NCI-H446 treated with DMSO at 0.1 percent for 48 hours (cell line): ENCODE results near the gene ITPRID2.
"Not testable (repeated sequence)": the region's sequence is repeated elsewhere in the genome, so short reads cannot be mapped to it uniquely, and the experiment has no call there.

Experiments used
- DNase-seq: peaks from one replicate; lab custom pipeline; 2025; lab: John Stamatoyannopoulos, UW

The ITPRID2 gene

DNA sequence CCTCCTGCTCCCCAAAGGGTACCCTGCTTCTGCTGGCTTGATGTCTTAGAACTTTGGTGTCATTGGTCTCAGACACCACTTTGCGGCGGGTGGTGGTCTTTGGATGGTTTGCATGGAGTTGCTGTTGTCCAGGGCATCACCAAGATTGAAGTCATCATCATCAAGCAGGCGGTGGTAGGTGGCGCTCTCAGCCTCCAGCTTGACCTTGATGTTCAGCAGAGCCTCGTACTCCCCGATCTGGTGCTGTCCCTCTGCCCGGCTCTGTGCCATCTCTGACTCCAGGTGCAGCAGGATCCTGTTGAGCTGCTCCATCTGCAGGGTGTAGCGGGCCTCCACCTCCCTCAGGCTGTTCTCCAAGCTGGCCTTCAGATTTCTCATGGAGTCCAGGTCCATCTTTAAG is 69.6 kb downstream of the ITPRID2 start:
- DNase-seq, result not testable (repeated sequence)

- no peak for DNase-seq
These were observed 70.6 kb downstream of the ITPRID2 start for GRCh38 chr2:181962142-181962541.

GRCh38 chr2:181970160-181970794 is 78.7 kb downstream of the ITPRID2 start:
- DNase-seq, result no peak

GRCh38 chr2:181971032-181971431 is 79.5 kb downstream of the ITPRID2 start:
- no peak for DNase-seq

DNA sequence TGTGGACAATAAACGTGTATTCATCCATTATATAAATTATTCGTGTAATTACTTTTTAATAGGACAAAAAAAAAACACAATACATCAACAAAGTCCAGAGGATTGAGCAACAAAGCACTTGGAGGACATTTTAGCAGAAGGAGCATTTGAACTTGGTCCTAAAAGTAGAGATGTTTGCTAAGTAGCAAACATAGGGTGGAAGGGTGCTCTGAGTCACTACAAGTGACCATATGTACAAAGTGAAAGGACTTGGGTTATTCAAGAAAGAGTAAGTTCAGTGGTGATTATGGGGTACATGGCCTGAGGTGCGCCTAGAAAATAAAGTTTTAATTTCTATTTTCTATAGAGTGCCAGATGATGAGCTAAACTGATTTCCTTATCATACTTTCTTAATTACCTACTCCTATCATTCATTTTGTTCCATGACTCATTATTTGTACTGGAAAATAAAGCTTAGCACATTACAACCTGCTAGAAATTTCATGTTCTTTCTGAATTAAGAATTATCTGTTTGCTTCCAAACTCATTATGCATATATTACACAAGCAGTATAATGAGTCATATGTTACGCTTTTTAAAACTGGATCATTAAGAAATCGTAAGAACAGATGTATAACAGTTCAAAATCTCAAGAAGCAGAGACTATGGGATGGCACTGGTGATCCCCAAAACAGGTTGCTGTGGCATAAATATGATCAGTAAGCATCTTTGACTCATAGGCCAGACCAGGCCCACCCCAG is 81.1 kb downstream of the ITPRID2 start:
- DNase-seq, result no peak

GRCh38 chr2:181973171-181973783 is 81.7 kb downstream of the ITPRID2 start:
- DNase-seq, result no peak

DNA sequence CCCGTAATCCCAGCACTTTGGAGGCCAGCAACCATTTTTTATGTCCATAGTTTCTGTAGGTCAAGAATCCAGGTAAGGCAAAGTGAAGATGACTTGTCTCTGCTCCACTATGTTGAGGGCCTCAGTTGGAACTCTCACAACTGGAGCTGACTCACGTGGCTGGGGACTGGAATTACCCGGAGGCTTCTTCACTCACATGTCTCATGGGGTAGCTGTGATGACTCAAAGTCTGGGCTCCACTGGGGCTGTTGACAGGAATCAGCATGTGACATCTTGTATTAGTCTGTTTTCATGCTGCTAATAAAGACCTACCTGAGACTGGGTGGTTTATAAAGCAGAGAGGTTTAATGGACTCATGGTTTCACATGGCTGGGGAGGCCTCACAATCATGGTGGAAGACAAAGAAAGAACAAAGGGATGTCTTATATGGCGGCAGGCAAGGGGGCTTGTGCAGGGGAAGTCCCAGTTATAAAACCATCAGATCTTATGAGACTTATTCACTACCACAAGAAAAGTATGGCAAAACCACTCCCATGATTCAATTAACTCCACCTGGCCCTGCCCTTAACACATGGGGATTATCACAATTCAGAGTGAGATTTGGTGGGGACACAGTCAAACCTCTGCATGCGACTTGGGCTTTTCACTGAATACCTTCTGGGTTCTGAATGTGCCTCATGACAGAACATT is 86.3 kb downstream of the ITPRID2 start:
- no peak for DNase-seq

DNA sequence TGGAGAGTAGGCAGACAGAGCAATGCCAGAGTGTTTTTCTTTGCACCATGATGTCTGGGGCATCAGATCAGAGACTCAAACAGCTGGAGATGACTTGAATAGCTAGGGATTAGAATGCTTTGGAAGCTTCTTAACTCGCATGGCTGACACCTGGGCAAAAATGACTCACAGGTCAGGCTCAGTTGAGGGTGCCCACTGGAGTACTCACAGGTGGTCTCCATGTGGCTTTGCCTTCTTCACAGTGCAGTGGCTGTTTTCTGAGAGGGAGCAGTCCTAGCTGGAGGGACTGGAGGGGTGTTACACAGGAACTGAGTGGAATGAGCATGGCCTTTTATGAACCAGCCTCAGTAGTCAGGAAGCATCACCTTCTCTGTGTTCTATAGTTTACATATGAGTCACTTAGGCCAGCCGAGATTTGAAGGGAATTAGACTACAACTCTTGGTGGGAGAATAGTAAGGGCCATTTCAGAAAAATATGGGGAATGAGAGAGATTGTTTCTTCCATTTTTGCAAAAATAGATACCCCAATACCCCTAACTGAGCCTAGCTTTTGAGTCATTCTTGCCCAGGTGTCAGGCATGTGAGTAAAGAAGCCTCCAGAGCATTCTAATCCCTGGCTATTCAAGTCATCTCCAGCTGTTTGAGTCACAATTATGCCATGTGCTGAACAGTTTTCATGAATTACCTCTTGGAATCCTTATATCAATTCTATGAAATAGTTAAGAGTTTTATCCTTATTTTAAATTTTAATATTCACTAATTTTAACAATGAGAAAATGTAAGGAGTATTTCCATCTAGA is 87.0 kb downstream of the ITPRID2 start:
- DNase-seq, result no peak
